Kidney (tissue), 14 donors: ENCODE results near the gene DYRK2. TPM values are rescaled to one million over a fixed set of nuclear protein-coding genes. Genes with fewer than 3 reads are reported as not detected.

Experiments
- DNase-seq, 5 donors: peaks; one replicate each; pipeline ENCODE4 v3.0.0-alpha.2; 2013 to 2020
- FAIRE-seq: peaks from 2 replicates; lab custom pipeline; 2012; peaks lifted over from hg19 to GRCh38; lab: Jason Lieb, UNC
- H3K27ac ChIP-seq, 2 donors: one replicate each; pipeline ENCODE4 v1.7.0; 2013; ENCODE audit warnings: low read depth in 2 of 2, low read length in 2 of 2, inconsistent platforms in 1 of 2
- H3K27me3 ChIP-seq: one replicate; pipeline ENCODE4 v1.7.1; 2013; ENCODE audit warnings: low read length, inconsistent platforms; ENCODE audit not compliant: control insufficient read depth, insufficient read depth
- H3K36me3 ChIP-seq, 3 donors: one replicate each; pipeline versions ENCODE4 v1.7.0 to v1.7.1; 2013; ENCODE audit warnings: low read length in 3 of 3, control low read depth in 1 of 3, inconsistent platforms in 1 of 3; ENCODE audit not compliant: insufficient read depth in 3 of 3, control insufficient read depth in 2 of 3
- H3K4me1 ChIP-seq, 3 donors: one replicate each; pipeline versions ENCODE4 v1.7.0 to v1.7.1; 2013; ENCODE audit warnings: low read length in 3 of 3, inconsistent platforms in 1 of 3, low read depth in 1 of 3; ENCODE audit not compliant: control insufficient read depth in 2 of 3, insufficient read depth in 2 of 3
- H3K4me3 ChIP-seq, 3 donors: one replicate each; pipeline versions ENCODE4 v1.7.0 to v1.8.1; 2013; ENCODE audit warnings: low read length in 3 of 3, control low read depth in 1 of 3, inconsistent platforms in 1 of 3
- H3K9ac ChIP-seq, 3 donors: one replicate each; pipeline versions ENCODE4 v1.7.0 to v1.7.1; 2013; ENCODE audit warnings: low read length in 3 of 3, control low read depth in 1 of 3, inconsistent platforms in 1 of 3
- H3K9me3 ChIP-seq, 3 donors: one replicate each; pipeline versions ENCODE4 v1.7.0 to v1.7.1; 2013; ENCODE audit warnings: low read length in 3 of 3, control low read depth in 1 of 3, inconsistent platforms in 1 of 3; ENCODE audit not compliant: control insufficient read depth in 2 of 3, insufficient read depth in 1 of 3
- CTCF ChIP-seq: IDR thresholded peaks from 3 replicates; pipeline ENCODE4 v1.5.1; 2012; ENCODE audit warnings: mild to moderate bottlenecking, moderate library complexity, borderline replicate concordance; ENCODE audit not compliant: insufficient read depth; ENCODE audit errors: extremely low read depth
- intact Hi-C: fragments of 100-400 bp; cut with DNase I; formaldehyde crosslinking; loops from one replicate; pipeline ENCODE4 v1.11.1; 2022
- polyA plus RNA-seq: library from polyadenylated mRNA; stranded (reverse); fragments of 350-450 nt; fragmentation: Illumina TruSeq; extraction: RNeasy Lipid Tissue Mini Kit (QIAGEN cat#74804); gene quantifications from one replicate; pipeline ENCODE4 v1.2.3, GENCODE V29; 2014; ENCODE audit warnings: low read depth, low replicate concordance; ENCODE audit not compliant: insufficient read depth
- total RNA-seq: library from RNA; stranded (reverse); fragmentation: NEBNext Ultra II Directional; extraction: Animal tissue kit (Norgen Biotek cat#: 25700); gene quantifications from one replicate; pipeline ENCODE4 v1.2.1, GENCODE V29; 2021
- donor health status: control.
- donor health status: control.
- donor health status: control.
- donor health status: control.
- donor health status: control.
- donor health status: DM: yes; HTN: yes; CAD: no.
- donor health status: Normal renal cell carcinoma (clear cell type).

DYRK2 gene
- total and polyA plus RNA-seq, 2 donors from 2014 or later, result 2.8 to 35.4 TPM

DNA sequence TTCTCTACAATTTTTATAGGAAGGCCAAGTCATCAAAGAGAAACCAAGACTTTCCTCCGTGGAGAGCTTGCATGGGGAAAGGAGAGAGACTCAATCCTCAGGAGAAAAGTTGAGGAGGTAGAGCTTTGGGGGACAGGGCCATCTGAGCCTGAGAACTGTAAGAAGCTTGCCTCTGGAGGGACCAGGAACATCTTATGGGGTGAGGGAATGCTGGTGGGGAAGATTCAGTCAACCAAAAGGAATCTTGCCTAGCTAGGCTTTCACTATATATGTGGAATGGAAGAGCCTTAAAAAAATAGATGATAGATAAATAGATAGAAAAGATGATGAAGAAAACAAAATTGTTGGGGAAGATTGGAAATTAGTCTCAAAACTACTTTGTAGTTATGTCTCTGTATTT is 63.5 kb downstream of the DYRK2 start:
- no peak for DNase-seq
- TF ChIP-seq CTCF, result no peak
- intact Hi-C loops, result no loop called here
- FAIRE-seq, result no peak
- Histone ChIP-seq H3K4me3 (no peak overlapping the region), H3K9me3 (no peaks in the 10 kb centered on the region), H3K9ac (no peak overlapping the region), H3K27ac (no peak overlapping the region), H3K36me3 (no peaks in the 10 kb centered on the region), H3K4me1 (no peaks in the 10 kb centered on the region), H3K27me3 (no peaks in the 10 kb centered on the region)

DNA sequence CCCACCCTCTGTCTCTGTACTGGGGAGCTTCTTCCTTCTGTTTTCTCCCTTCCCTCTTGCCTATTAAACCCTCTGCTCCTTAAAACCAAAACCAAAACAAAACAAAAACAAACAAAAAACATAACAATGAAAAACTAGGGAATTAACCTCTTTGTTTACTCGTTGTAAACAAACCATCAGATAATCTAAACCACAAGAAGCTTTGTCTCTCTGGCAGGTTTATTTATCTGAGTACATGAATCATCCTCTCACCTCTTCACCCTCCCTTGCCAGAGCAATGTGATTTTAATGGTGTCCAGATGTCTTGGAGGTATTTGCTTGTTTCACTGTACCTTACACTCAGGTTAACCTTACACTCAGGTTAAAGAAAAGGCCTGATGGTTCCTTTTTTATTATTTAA is 66.1 kb downstream of the DYRK2 start:
- intact Hi-C loops, result no loop called here
- Histone ChIP-seq H3K27ac (no peak overlapping the region), H3K9me3 (no peaks in the 10 kb centered on the region), H3K36me3 (no peaks in the 10 kb centered on the region), H3K27me3 (no peaks in the 10 kb centered on the region), H3K4me3 (no peak overlapping the region), H3K4me1 (no peaks in the 10 kb centered on the region), H3K9ac (no peak overlapping the region)
- TF ChIP-seq CTCF, result no peak
- no peak for FAIRE-seq
- DNase-seq, result peak in 2 of 5 donors; percentile 16 to 26
